ENCODE measurements around the gene CSTA.

DNA sequence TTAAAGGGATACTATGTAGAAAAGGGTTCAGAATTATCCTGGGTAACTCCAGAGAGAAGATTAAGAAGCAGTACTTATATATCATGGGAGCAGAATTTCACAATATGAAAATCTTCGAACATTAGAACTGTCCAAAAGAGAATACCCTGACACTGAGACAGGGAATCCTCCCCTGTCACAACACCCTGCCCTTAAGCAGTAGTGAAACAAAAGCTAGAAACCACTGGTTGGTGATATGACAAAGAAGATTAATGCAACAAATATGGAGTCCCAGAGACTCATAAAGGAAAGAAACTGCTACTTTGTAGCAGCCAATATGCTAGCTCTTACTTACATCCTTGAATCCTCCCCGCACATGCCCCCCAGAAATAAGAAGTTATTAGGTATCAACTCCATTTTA lies 39.4 kb downstream of the CSTA start:
- TF ChIP-seq POLR2A (IDR thresholded peaks at IDR 0.05): no peak
- TF ChIP-seq, protein P1, sequence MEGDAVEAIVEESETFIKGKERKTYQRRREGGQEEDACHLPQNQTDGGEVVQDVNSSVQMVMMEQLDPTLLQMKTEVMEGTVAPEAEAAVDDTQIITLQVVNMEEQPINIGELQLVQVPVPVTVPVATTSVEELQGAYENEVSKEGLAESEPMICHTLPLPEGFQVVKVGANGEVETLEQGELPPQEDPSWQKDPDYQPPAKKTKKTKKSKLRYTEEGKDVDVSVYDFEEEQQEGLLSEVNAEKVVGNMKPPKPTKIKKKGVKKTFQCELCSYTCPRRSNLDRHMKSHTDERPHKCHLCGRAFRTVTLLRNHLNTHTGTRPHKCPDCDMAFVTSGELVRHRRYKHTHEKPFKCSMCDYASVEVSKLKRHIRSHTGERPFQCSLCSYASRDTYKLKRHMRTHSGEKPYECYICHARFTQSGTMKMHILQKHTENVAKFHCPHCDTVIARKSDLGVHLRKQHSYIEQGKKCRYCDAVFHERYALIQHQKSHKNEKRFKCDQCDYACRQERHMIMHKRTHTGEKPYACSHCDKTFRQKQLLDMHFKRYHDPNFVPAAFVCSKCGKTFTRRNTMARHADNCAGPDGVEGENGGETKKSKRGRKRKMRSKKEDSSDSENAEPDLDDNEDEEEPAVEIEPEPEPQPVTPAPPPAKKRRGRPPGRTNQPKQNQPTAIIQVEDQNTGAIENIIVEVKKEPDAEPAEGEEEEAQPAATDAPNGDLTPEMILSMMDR (IDR thresholded peaks at IDR 0.05): no peak

All from testis (tissue), 2 donors.